Stimulated activated memory B cell treated with anti-CD40 and anti-IgM and Interleukin-4, amounts not matched to agents 10 μg/mL and 1 μg/mL and 100 μg/mL, for 72 hours (primary cell): Measurements from ENCODE around the gene TNPO3.

Experiments used
- ATAC-seq: fragments of 150-1000 bp; cut with Tn5 transposase; 2 replicates; pipeline ENCODE4 v1.10.0; 2021
- H3K27ac Mint-ChIP-seq: one replicate; pipeline ENCODE4 v1.8.0; 2022; ENCODE audit warnings: mild to moderate bottlenecking, mixed read lengths
- H3K27me3 Mint-ChIP-seq: one replicate; pipeline ENCODE4 v1.8.0; 2022; ENCODE audit warnings: mixed read lengths
- H3K36me3 Mint-ChIP-seq: one replicate; pipeline ENCODE4 v1.8.0; 2022; ENCODE audit warnings: mixed read lengths
- H3K4me1 Mint-ChIP-seq: one replicate; pipeline ENCODE4 v1.8.0; 2022; ENCODE audit warnings: mixed read lengths
- H3K4me3 Mint-ChIP-seq: one replicate; pipeline ENCODE4 v1.8.0; 2022; ENCODE audit warnings: mild to moderate bottlenecking, moderate library complexity, mixed read lengths
- H3K9me3 Mint-ChIP-seq: one replicate; pipeline ENCODE4 v1.8.0; 2022; ENCODE audit warnings: mixed read lengths

TNPO3 gene

GRCh38 chr7:128910569-128910945, 144.4 kb downstream of the TNPO3 start, which contains the start of gene KCP:
KCP (minus strand) TSS chr7:128910709; CDS start chr7:128910676, 33 bp downstream.
- Mint-ChIP-seq H3K36me3 (no peaks in the 10 kb centered on the region), H3K4me1 (peaks cover 61% of the 10 kb centered on the region), H3K27me3 (peaks cover 43% of the 10 kb centered on the region), H3K4me3 (peak within 1 kb of the TSS; percentile 58), H3K27ac (peak within 1 kb of the TSS; percentile 52), H3K9me3 (no peaks in the 10 kb centered on the region)
- ATAC-seq, result no peak

DNA sequence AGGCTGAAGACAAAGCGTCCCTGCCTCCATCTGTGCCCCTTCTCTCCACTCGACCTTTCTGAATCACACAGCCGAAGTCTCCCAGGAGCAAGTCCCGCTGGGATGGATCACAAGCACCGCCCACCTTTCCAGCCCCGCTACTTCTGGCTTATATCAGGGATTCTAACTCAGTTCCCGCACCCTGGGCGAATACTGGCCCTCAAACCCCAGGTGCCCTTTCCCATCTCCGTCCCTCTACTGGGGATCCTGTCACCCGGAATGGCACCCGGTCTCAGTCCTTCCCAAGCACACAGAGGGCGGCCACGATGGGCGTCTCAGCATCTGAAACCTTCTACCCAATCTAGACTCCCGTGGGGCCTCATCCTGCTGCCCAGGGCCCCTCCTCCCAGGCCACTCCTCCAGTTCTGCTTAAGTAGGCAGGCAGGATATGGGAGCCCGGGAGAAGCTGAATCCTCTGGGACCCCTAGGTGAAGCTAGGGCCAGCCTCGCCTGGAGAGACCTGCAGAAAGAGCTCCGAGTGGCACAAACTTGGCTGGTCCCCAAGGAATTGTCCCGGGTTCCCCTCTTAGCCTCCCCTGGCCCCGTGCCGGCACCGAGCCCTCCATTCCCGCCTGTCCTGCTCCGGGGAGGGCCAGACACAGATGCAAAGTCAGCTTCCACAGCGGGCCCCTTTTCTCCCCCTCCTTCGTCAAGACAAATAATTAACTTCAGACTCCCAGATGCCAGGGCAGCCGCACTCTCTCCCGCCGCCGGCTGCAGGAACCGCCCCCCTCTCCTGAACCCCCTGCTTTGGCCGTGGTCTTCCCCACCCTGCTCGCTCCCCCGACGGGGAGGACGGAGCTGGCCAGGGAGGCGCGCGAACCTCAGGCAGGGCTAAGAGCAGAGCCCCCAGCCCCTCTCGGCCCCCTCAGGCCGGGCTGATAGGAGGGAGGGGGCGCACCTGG, 145.0 kb downstream of the TNPO3 start:
- H3K27ac Mint-ChIP-seq, result peak overlapping the region; percentile 26
- H3K36me3 Mint-ChIP-seq, result no peaks in the 10 kb centered on the region
- ATAC-seq, result no peak
- peak overlapping the region; percentile 58 for H3K4me3 Mint-ChIP-seq
- H3K9me3 Mint-ChIP-seq, result no peaks in the 10 kb centered on the region
- peaks cover 43% of the 10 kb centered on the region for H3K27me3 Mint-ChIP-seq
- H3K4me1 Mint-ChIP-seq, result peaks cover 62% of the 10 kb centered on the region

DNA sequence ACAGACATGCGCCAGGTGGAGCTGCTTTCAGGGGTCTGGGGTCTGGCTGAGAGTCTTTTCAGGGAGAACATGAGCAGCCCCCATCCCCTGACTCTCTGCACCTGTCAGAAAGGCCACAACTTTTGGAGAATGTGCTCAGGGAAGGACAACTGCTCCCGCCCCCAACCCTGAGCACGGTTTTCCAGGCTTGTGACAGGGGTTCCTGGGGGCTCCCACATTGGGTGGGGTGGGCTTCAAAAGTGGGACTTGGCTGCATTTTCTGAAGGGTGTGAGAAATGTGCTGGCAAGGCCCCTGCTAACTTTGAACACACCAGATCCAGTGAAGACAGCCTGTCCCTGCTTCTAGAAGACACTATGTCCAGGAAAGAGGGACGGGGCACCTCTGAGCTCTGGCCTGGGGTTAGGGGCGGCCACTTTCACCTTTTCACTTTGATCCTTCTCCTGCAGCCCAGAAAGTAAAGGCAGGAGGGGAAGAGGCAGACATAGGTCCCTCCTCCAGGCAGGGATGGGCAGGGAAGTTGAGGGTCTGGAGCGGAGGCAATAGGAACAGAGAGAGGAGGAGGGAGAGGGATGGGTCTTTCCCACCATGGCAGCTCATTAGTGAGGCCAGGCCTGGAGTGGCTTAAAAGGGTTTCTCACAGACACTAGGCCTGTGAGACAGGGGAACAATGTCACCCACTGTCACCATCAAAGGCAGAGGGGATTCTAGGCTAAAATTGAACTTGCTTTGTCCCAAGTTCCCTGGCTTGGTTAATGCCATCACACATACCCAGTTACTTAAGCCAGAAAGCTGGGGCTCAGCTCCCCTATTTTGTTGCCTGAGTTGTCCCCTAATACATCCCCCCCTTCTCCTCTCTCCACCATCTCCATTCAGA, 145.9 kb downstream of the TNPO3 start:
- Mint-ChIP-seq H3K27ac (peak overlapping the region; percentile 15), H3K36me3 (no peaks in the 10 kb centered on the region), H3K4me1 (peaks cover 62% of the 10 kb centered on the region), H3K27me3 (peaks cover 43% of the 10 kb centered on the region), H3K9me3 (no peaks in the 10 kb centered on the region), H3K4me3 (peak overlapping the region; percentile 58)
- no peak for ATAC-seq

DNA sequence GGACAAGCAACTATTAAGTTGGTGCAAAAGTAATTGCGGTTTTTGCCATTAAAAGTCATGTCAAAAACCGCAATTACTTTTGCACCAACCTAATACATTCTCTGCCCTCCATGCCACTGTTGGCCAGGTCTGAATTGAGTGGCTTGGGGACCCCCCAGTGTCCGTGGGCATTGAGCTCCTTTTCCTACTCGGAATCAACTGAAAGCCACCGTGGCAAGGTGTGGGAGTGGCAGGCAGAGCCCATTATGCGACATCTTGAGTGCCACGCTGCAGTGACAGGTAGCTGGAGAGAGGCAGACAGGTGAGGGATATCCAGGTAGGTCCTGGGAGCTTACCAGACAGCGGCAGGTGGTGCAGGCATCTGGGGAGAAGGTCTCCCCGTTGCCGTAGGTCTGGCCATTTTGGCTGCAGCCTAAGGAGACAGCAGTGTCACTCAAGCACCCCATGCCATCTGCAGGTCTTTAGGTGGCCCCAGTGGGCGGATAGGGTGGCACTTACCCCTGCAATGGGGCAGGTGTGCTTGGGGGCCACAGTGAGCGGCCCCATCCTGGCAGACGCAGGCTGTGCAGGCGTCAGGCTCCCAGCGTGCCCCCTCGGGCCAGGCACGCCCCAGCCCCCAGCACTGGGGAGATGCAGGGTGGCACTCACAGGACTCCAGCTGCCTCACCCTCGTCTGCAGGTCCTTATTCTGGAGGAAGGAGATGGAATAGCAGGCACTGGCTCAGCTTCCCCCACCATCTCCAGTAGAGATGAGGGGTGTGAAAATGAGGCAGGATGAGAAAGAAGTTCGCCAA, 147.9 kb downstream of the TNPO3 start:
- Mint-ChIP-seq H3K4me3 (no peak overlapping the region), H3K36me3 (no peaks in the 10 kb centered on the region), H3K4me1 (peaks cover 53% of the 10 kb centered on the region), H3K9me3 (no peaks in the 10 kb centered on the region), H3K27me3 (peaks cover 43% of the 10 kb centered on the region), H3K27ac (no peak overlapping the region)
- ATAC-seq, result no peak

GRCh38 chr7:128906001-128906765, 148.7 kb downstream of the TNPO3 start:
- Mint-ChIP-seq H3K36me3 (no peaks in the 10 kb centered on the region), H3K4me1 (peaks cover 45% of the 10 kb centered on the region), H3K9me3 (no peaks in the 10 kb centered on the region), H3K27me3 (peaks cover 37% of the 10 kb centered on the region), H3K4me3 (no peak overlapping the region), H3K27ac (peak overlapping the region; percentile 18)
- ATAC-seq, result no peak

DNA sequence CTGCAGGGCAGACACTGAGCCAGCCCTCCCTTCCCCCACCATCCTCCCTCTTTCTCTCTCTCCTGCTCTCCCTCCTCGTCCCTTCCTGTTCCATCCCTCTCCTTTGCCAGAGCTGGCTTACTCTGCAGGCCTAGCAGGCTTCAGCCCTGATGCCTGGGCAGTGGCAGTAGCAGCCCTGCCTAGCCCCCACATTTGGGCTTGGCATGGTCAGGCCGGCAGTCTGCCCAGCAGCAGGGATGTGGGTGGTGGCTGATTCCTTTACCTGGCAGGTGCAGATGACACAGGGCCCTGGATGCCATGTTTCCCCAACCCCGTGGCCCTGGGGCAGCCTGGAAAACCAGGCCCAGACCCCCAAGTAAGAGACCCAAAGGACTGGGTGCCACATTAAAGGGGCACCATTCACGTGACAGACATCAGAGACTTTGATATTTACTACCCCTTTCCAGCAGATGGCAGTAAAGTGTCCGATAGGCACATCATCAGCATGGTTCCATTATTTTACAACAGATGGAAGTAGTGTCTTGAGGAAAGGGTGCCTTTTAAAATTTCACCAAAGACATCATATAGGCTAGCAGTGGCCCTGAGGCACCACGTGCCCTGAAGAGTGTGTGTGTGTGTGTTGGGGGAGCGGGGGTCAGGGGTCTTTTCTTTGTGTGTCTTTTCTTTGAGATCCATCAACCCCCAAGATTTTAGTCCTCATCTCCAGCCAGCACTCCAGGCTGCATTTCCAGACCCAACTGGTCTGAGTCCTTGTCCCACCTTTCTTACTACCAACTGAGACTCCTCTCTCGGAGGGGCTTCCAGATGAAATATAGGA, 150.3 kb downstream of the TNPO3 start:
- Mint-ChIP-seq H3K27ac (peak overlapping the region; percentile 82), H3K4me3 (no peak overlapping the region), H3K27me3 (peaks cover 21% of the 10 kb centered on the region), H3K4me1 (peaks cover 32% of the 10 kb centered on the region), H3K36me3 (no peaks in the 10 kb centered on the region), H3K9me3 (no peaks in the 10 kb centered on the region)
- peak; percentile 71 for ATAC-seq
